Neural cell (in vitro differentiated cells): Measurements from ENCODE around the gene DNAH3.

Experiments
- EP300 ChIP-seq: fragments of 450-650 bp; conservative IDR thresholded peaks from 2 replicates; pipeline ENCODE4 v1.6.1; 2014; ENCODE audit warnings: antibody characterized with exemption, mild to moderate bottlenecking, moderate library complexity; ENCODE audit not compliant: poor library complexity, severe bottlenecking
- EZH2 ChIP-seq: fragments of 200-600, 300-800 bp; shearing (Covaris generic), sonication (generic); IDR thresholded peaks from 2 replicates; pipeline ENCODE4 v1.6.1; 2014; ENCODE audit warnings: antibody characterized with exemption, low read length, borderline replicate concordance, mild to moderate bottlenecking; ENCODE audit not compliant: insufficient read depth, poor library complexity, severe bottlenecking
- MXI1 ChIP-seq: fragments of 450-650 bp; conservative IDR thresholded peaks from 2 replicates; pipeline ENCODE4 v1.6.1; 2014; ENCODE audit warnings: antibody characterized with exemption, mild to moderate bottlenecking; ENCODE audit not compliant: poor library complexity, severe bottlenecking
- POLR2AphosphoS5 ChIP-seq: IDR thresholded peaks from 2 replicates; pipeline ENCODE4 v1.6.1; 2012
- RAD21 ChIP-seq: fragments of 450-650 bp; conservative IDR thresholded peaks from 2 replicates; pipeline ENCODE4 v1.6.1; 2014; ENCODE audit warnings: antibody characterized with exemption, mild to moderate bottlenecking, moderate library complexity
- TAF1 ChIP-seq: IDR thresholded peaks from 2 replicates; pipeline ENCODE4 v1.6.1; 2012; ENCODE audit warnings: low read depth
- TF ChIP-seq, protein P1 (sequence below): fragments of 450-650 bp; IDR thresholded peaks from 2 replicates; pipeline ENCODE4 v1.5.1; 2014; ENCODE audit warnings: antibody characterized with exemption, mild to moderate bottlenecking, moderate library complexity; ENCODE audit not compliant: poor library complexity, severe bottlenecking

DNA sequence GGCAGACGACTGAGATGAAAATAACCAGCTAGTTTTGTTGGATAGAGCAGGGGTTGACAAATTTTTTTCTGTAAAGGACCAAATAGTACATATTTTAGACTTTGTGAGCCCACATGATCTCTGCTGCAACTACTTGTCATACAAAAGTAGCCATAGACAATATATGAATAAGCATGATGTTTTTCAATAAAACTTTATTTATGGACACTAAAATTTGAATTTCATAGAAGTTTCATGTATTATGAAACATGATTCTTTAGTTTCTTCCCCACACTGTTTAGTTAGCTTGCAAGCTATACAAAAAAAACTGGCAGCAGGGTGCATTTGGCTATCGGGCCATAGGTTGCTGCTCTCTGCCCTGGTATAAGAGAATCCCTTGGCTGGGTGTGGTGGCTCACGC lies 193.5 kb downstream of the DNAH3 start:
- no peak for TF ChIP-seq EP300
- no peak for TF ChIP-seq POLR2AphosphoS5
- no peak for TF ChIP-seq TAF1
- TF ChIP-seq, protein P1, sequence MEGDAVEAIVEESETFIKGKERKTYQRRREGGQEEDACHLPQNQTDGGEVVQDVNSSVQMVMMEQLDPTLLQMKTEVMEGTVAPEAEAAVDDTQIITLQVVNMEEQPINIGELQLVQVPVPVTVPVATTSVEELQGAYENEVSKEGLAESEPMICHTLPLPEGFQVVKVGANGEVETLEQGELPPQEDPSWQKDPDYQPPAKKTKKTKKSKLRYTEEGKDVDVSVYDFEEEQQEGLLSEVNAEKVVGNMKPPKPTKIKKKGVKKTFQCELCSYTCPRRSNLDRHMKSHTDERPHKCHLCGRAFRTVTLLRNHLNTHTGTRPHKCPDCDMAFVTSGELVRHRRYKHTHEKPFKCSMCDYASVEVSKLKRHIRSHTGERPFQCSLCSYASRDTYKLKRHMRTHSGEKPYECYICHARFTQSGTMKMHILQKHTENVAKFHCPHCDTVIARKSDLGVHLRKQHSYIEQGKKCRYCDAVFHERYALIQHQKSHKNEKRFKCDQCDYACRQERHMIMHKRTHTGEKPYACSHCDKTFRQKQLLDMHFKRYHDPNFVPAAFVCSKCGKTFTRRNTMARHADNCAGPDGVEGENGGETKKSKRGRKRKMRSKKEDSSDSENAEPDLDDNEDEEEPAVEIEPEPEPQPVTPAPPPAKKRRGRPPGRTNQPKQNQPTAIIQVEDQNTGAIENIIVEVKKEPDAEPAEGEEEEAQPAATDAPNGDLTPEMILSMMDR, result no peak
- no peak for TF ChIP-seq RAD21
- TF ChIP-seq EZH2, result no peak
- TF ChIP-seq MXI1, result no peak
